BJ (cell line): ENCODE results near the gene ARHGAP45. TPM values are rescaled to one million over a fixed set of nuclear protein-coding genes. Genes with fewer than 3 reads are reported as not detected.

ENCODE experiments used
- CTCF ChIA-PET: fragments of 350-600 bp; formaldehyde crosslinking; extraction: SDS; loops from one replicate; lab custom pipeline; 2021; ENCODE audit warnings: antibody characterized with exemption, inconsistent platforms; lab: Yijun Ruan, JAX
- POLR2A ChIA-PET: fragments of 300-600 bp; sonication (Branson Sonifier 250); formaldehyde crosslinking; extraction: SDS; loops from one replicate; lab custom pipeline; 2021; ENCODE audit warnings: antibody characterized with exemption; lab: Charles Lee
- DNase-seq: peaks from one replicate; pipeline ENCODE4 v3.0.0-alpha.2; 2011; ENCODE audit warnings: low read depth
- H3K27me3 ChIP-seq: 2 replicates; pipeline ENCODE4 v1.6.0; 2011; ENCODE audit warnings: low read length; ENCODE audit not compliant: control insufficient read depth, insufficient read depth
- H3K36me3 ChIP-seq: 2 replicates; pipeline ENCODE4 v1.5.1; 2011; ENCODE audit warnings: low read length; ENCODE audit not compliant: control insufficient read depth, insufficient read depth
- H3K4me3 ChIP-seq: 2 replicates; pipeline ENCODE4 v1.5.1; 2011; ENCODE audit warnings: low read depth, mild to moderate bottlenecking, control low read depth, low read length
- CTCF ChIP-seq: IDR thresholded peaks from 2 replicates; pipeline ENCODE4 v1.5.1; 2011; ENCODE audit warnings: low read depth, mild to moderate bottlenecking, control low read depth, inconsistent platforms, low read length, moderate library complexity; ENCODE audit not compliant: insufficient read depth
- polyA plus RNA-seq: library from polyadenylated mRNA; depleted of rRNA; stranded (reverse); fragments of >200 nt; gene quantifications from 2 replicates; pipeline ENCODE4 v1.2.3, GENCODE V29; 2011

ARHGAP45 gene
- polyA plus RNA-seq, 1 experiment = 0.13 TPM

DNA sequence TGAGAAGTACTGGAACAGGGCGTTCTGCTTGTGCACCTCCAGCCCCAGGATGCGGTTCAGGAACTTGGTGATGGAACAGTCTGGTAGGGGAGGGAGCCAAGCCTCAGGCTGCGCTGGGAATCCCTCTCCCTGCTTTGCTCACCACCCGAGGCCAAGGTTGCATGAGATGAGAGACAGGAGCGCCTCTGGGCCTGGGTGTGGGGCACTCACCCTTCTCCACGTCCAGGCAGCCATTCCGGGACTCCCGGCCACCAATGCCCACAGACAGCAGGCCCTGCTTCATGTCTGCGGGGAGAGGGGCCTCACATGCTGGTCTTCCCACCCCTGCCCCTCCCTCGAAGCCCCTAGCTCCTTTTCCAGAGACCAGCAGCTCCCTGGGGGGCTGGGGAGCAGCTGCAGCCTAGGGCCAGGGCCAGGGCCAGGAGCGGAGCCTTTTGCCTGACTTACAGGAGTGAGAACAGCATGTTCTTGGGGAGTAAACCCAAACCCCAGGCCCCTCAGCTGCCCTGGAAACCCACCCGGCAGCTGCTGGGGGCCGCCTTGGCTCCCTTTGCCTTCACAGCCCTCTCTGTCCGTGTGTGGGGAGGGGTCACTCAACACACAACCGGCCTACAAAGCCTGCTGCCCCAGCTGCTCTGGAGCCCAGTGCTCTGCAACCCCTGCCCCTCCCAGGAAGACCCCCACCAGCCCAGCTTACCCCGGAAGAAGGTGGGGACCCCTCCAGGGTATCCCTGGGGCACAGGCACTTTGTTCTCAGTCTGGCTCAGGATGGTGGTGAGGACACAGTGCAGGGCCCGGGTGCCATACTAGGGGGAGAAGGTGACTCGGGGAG, 44.1 kb downstream of the ARHGAP45 start:
- H3K36me3 ChIP-seq = peaks cover 57% of the 10 kb centered on the region
- CTCF ChIA-PET = interaction anchor here (0.6 to 3.4 kb wide), 2 partner anchors 83 to 109 kb away, joined by 3 to 30 read pairs; no protein-coding TSS in a partner anchor
- H3K4me3 ChIP-seq = no peak overlapping the region
- no peaks in the 10 kb centered on the region for H3K27me3 ChIP-seq
- no peak for DNase-seq
- TF ChIP-seq CTCF = no peak
- POLR2A ChIA-PET = no interaction called here

DNA sequence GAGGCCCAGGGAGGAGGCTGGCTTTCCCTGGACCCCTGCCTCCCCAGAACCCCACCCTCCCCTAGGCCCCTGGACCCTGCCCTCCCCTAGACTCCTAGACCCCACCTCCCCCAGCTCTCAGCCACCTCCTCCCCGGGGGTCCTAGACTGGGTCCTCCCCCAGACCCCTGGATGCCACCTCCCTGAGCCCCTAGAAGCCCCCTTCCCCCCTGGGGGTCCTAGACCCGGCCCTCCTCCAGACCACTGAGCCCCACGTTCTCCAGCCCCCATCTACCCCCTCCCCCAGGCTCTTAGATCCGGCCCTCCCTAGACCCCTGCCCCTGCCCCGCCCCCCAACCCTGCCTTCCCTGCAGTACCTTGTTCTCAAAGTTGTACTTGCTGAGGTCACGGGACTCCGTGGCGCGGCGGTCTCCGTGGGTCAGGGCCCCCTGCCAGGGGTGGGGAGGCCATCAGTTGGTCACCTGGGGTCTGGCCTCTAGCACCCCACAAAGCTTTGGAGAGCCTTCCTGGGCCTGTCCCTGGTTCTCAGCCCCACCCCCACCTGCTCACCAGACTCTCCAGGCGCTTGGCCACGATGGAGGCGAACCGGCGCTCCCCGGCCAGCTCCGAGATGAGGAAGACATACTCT, 44.8 kb downstream of the ARHGAP45 start:
- H3K36me3 ChIP-seq = peaks cover 59% of the 10 kb centered on the region
- POLR2A ChIA-PET = no interaction called here
- no peak for DNase-seq
- TF ChIP-seq CTCF = no peak
- CTCF ChIA-PET = interaction anchor here (0.8 to 3.4 kb wide), 4 partner anchors 9 to 82 kb away, joined by 4 to 30 read pairs (median 22); partner anchors contain the start of gene GPX4
- no peaks in the 10 kb centered on the region for H3K27me3 ChIP-seq
- no peak overlapping the region for H3K4me3 ChIP-seq

DNA sequence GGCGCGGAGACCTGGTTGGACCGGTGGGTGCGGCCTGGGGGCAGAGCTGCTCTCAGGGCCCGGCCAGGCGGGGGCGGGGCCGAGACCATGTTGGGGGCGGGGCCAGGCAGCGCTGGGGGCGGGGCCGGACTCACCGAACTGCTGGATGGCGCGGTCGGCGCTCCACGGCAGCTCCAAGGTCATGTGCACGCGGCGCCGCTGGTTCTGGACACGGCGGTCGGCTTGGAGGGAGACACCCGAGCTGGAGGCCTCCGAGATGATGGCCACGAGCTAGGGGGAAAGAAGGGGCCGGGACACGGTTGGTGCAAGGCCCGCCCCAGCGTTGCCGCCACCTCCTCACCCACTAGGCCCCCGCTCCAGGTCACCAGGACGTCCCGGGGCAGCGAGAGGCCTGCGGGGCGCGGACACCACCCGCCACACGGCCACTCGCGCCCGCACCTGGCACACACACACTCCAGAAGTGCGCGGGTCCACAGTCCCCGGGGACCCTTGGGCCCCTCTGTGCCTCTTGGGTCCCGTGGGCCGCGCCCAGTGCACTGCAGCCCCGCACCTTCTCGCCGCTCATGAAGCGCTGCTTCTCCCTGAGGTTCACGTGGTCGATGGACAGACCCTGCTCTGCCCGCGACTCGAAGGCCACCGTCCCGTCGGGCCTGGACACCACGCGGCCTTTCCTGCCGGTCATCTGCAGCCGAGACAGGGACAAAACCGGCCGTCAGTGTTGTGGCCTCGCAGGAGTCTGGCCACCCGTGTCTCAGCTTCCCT, 45.5 kb downstream of the ARHGAP45 start:
- no peak for TF ChIP-seq CTCF
- H3K36me3 ChIP-seq = peaks cover 61% of the 10 kb centered on the region
- H3K27me3 ChIP-seq = no peaks in the 10 kb centered on the region
- no peak overlapping the region for H3K4me3 ChIP-seq
- no peak for DNase-seq
- CTCF ChIA-PET = interaction anchor here (0.8 to 3.4 kb wide), 17 partner anchors 10 to 132 kb away, joined by 3 to 30 read pairs (median 9); partner anchors contain the start of genes ABCA7, ATP5F1D, CNN2 and GPX4
- POLR2A ChIA-PET = interaction anchor here (0.5 kb wide), 1 partner anchor 84 kb away, joined by 7 read pairs; no protein-coding TSS in a partner anchor

- peak; percentile 36 for DNase-seq
- CTCF ChIA-PET = interaction anchor here (0.6 to 3.4 kb wide), 26 partner anchors 10 to 131 kb away, joined by 3 to 30 read pairs (median 7); partner anchors contain the start of genes ABCA7, ATP5F1D, CNN2 and GPX4
- H3K36me3 ChIP-seq = peaks cover 64% of the 10 kb centered on the region
- POLR2A ChIA-PET = interaction anchor here (0.5 kb wide), 1 partner anchor 60 kb away, joined by 3 read pairs; no protein-coding TSS in a partner anchor
- no peak overlapping the region for H3K4me3 ChIP-seq
- TF ChIP-seq CTCF = peak; percentile 85
- no peaks in the 10 kb centered on the region for H3K27me3 ChIP-seq
These were observed 46.3 kb downstream of the ARHGAP45 start for GRCh38 chr19:1113030-1113985.
